Gastroesophageal sphincter (tissue), 4 donors: ENCODE results near the gene FAR2. TPM values are rescaled to one million over a fixed set of nuclear protein-coding genes. Genes with fewer than 3 reads are reported as not detected.

ENCODE experiments used
- ATAC-seq: fragments of 150-250 bp; one replicate; pipeline ENCODE4 v1.9.1; 2016; ENCODE audit warnings: mild to moderate bottlenecking, moderate library complexity
- H3K27ac ChIP-seq, 4 donors: fragments of 200-600 bp; sonication (generic) in 3 of 4; 1 replicate in 3 of 4; 2 replicates in 1 of 4; pipeline ENCODE4 v1.5.1; 2016 to 2019
- H3K27me3 ChIP-seq: fragments of 200-600 bp; sonication (generic); one replicate; pipeline ENCODE4 v1.5.1; 2019
- H3K36me3 ChIP-seq, 2 donors: fragments of 200-600 bp; sonication (generic); one replicate each; pipeline ENCODE4 v1.5.1; 2019; ENCODE audit warnings: control low read depth in 1 of 2
- H3K4me1 ChIP-seq, 3 donors: fragments of 200-600 bp; sonication (generic); 1 replicate in 2 of 3; 2 replicates in 1 of 3; pipeline ENCODE4 v1.5.1; 2016 to 2019; ENCODE audit warnings: control low read depth in 2 of 3
- H3K4me3 ChIP-seq, 2 donors: fragments of 200-600 bp; sonication (generic); one replicate each; pipeline ENCODE4 v1.5.1; 2019; ENCODE audit warnings: mild to moderate bottlenecking in 1 of 2, moderate library complexity in 1 of 2
- H3K9me3 ChIP-seq, 3 donors: fragments of 200-600 bp; sonication (generic); one replicate each; pipeline ENCODE4 v1.5.1; 2017 to 2019; ENCODE audit warnings: control low read depth in 2 of 3
- EP300 ChIP-seq: sonication (generic); formaldehyde crosslinking; IDR thresholded peaks from one replicate; pipeline ENCODE4 v1.6.1; 2017; ENCODE audit warnings: antibody characterized with exemption, mild to moderate bottlenecking
- POLR2A ChIP-seq, 2 donors: fragments of 450-650 bp; IDR thresholded peaks; one replicate each; pipeline ENCODE4 v1.6.1; 2017; ENCODE audit warnings: antibody characterized with exemption in 2 of 2, mild to moderate bottlenecking in 2 of 2, moderate library complexity in 1 of 2
- POLR2AphosphoS5 ChIP-seq: sonication (generic); formaldehyde crosslinking; IDR thresholded peaks from one replicate; pipeline ENCODE4 v1.6.1; 2017; ENCODE audit warnings: antibody characterized with exemption
- WGBS, 2 donors: methylation state at CpG; one replicate each; pipeline ENCODE4 v1.1.5; 2018; ENCODE audit warnings: low coverage in 1 of 2; 5-methylcytosine and 5-hydroxymethylcytosine counted together
- total RNA-seq, 4 donors: library from RNA; depleted of rRNA; stranded (reverse); fragments of >200 nt; gene quantifications; one replicate each; pipeline ENCODE4 v1.1.0, GENCODE V29; 2016
- TF ChIP-seq, protein P1 (sequence below), 4 experiments: fragments of 200-600 bp in 2 of 4; fragments of 450-650 bp in 2 of 4; sonication (generic) in 1 of 4; IDR thresholded peaks; one replicate each; pipeline ENCODE4 v1.5.1; 2017 to 2019; ENCODE audit warnings: antibody characterized with exemption in 4 of 4, mild to moderate bottlenecking in 2 of 4, moderate library complexity in 2 of 4

Gene FAR2
- total RNA-seq, 4 donors from 2014 or later = 8.8 to 15.8 (median 11.9) TPM

DNA sequence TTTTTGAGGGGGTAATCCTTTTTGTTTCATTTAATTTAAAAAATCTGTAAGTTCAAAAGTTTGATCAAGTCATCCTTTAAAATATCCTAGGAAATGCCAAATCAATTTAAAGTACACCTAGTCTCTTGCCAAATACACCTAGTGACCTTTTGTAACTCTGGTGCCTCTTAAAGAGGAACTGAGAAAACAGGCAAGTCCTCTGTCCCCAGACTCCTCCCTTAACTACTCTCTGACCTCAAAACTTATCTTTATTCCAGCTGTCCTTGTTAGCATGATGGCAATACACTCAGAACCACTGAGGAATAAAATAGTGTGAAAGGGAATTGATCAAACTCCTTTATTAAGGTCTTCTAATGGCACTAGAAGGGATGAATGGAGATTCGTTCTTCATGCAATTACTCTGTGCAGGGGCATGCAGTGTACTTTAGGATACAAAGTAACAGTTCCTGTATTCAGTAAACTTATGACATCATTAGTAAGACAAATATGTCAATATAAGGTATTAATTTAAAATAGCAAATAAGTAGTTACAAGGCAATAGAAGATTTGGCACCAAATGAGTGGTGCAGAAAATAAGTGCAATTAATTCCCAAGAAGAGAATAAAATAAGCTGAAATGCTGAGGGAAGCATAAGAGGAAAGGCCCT, 3.3 kb downstream of the FAR2 start:
- Histone ChIP-seq H3K27ac (peak overlapping the region in 1 of 4 donors; percentile 20), H3K36me3 (no peaks in the 10 kb centered on the region), H3K9me3 (no peaks in the 10 kb centered on the region), H3K4me1 (peaks cover 0 to 33% (median 6%) of the 10 kb centered on the region in 3 donors), H3K4me3 (no peak overlapping the region), H3K27me3 (no peaks in the 10 kb centered on the region)
- TF ChIP-seq POLR2A (IDR thresholded peaks at IDR 0.05) = no peak
- TF ChIP-seq, protein P1, sequence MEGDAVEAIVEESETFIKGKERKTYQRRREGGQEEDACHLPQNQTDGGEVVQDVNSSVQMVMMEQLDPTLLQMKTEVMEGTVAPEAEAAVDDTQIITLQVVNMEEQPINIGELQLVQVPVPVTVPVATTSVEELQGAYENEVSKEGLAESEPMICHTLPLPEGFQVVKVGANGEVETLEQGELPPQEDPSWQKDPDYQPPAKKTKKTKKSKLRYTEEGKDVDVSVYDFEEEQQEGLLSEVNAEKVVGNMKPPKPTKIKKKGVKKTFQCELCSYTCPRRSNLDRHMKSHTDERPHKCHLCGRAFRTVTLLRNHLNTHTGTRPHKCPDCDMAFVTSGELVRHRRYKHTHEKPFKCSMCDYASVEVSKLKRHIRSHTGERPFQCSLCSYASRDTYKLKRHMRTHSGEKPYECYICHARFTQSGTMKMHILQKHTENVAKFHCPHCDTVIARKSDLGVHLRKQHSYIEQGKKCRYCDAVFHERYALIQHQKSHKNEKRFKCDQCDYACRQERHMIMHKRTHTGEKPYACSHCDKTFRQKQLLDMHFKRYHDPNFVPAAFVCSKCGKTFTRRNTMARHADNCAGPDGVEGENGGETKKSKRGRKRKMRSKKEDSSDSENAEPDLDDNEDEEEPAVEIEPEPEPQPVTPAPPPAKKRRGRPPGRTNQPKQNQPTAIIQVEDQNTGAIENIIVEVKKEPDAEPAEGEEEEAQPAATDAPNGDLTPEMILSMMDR (IDR thresholded peaks at IDR 0.05) = no peak
- TF ChIP-seq POLR2AphosphoS5 = no peak
- TF ChIP-seq EP300 = no peak
- WGBS, 2 donors = 36 to 63% methylated on average over 1 of the region's 1 CpG
- no peak for ATAC-seq

DNA sequence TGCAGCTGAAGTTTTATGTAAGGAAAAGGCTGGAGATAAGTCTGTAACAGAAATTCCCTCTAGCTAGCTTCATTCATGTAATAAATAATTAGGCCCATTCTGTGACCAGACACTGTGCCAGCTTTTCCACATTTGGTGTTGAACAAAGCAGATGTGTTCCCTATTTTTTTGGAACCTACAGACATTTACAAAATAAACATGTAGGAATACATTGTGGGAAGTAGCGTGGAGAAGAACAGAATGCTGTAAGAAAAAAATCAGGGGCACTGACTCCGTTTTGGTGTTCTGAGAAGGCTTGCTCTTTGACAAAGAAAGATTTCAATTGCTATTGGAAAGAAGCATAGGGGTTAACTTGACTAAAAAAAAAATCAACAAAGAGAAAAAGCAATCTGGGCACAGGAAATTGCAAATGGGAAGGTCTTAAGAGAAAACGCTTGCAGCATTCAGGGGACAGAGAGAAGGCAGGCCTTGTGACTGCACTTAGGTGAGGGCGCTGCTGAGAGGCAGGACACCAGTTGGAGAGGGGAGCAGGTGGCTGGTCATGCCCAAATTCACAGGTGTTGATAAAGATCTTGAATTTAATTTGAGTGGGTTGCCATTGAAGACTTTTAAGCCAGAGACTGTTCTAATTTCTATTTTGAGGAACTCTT, 4.0 kb downstream of the FAR2 start:
- peak overlapping the region in 2 of 4 donors; percentile 3 to 20 for H3K27ac ChIP-seq
- 20 to 65% methylated on average over 2 to 4 of the region's 4 CpGs for WGBS, 2 donors
- H3K27me3 ChIP-seq = no peaks in the 10 kb centered on the region
- no peaks in the 10 kb centered on the region for H3K36me3 ChIP-seq
- no peak overlapping the region for H3K4me3 ChIP-seq
- TF ChIP-seq, protein P1 (IDR thresholded peaks at IDR 0.05) = no peak
- TF ChIP-seq POLR2AphosphoS5 (no peak), POLR2A (IDR thresholded peaks at IDR 0.05) (no peak), EP300 (no peak)
- no peak for ATAC-seq
- H3K9me3 ChIP-seq = no peaks in the 10 kb centered on the region
- H3K4me1 ChIP-seq = peaks cover 0 to 32% (median 6%) of the 10 kb centered on the region in 3 donors

DNA sequence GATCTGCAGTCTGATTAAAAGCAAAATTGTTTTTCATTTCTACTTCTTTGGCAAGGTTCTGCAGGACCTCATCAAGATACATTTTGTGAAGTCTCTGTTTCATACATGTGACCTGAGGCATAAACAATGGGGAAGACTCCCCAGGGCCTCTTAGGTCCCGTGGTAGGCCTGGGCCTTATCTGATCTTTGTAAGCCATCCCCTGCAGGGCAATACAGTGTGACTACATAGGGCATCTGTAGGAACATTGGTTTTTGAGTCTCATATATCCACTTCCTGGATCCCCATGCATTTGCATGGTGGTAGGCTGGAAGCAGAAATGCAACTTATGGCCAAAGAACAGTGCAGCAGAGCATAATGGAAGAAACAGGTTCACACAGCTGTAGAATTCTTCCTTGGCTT, 6.0 kb downstream of the FAR2 start:
- 60 to 67% methylated on average over 1 of the region's 1 CpG for whole genome bisulfite sequencing, 2 donors

DNA sequence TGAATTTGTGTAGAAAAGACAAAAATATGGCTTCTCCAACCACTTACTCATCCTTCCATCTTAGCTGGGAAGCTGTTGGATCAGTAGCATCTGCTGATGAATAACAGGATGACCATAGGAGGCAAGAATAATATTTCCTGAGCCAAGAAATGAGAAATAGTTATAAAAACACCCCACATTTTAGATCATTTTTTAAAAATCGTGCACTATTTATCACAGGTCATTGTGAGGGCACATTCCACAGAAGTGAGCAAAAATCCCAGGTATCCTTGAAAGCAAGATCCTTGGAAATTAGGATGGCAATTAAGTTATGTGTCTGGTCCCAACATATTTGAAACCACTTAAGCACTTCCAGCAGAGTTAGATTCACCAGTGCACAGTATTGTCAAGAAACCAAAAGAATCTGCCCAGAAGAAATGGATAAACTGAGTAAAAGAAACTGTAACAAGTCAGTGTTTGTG, 8.4 kb downstream of the FAR2 start:
- no peak overlapping the region for H3K4me3 ChIP-seq

More for the DNA sequence above, 6.0 kb downstream of the FAR2 start:
- H3K4me1 ChIP-seq = peaks cover 0 to 24% (median 6%) of the 10 kb centered on the region in 3 donors
- no peak overlapping the region for H3K4me3 ChIP-seq
- no peak overlapping the region for H3K27ac ChIP-seq
- H3K9me3 ChIP-seq = no peaks in the 10 kb centered on the region
- no peak for ATAC-seq
- no peaks in the 10 kb centered on the region for H3K36me3 ChIP-seq
- TF ChIP-seq, protein P1 (IDR thresholded peaks at IDR 0.05) = no peak
- TF ChIP-seq POLR2A (IDR thresholded peaks at IDR 0.05) (no peak), EP300 (no peak), POLR2AphosphoS5 (no peak)
- no peaks in the 10 kb centered on the region for H3K27me3 ChIP-seq

More for the DNA sequence above, 8.4 kb downstream of the FAR2 start:
- no peaks in the 10 kb centered on the region for H3K36me3 ChIP-seq
- H3K27me3 ChIP-seq = no peaks in the 10 kb centered on the region
- no peaks in the 10 kb centered on the region for H3K9me3 ChIP-seq
- WGBS, 2 donors = 0 to 17% methylated on average over 1 of the region's 1 CpG
- no peak overlapping the region for H3K27ac ChIP-seq
- H3K4me1 ChIP-seq = peaks cover 0 to 20% (median 6%) of the 10 kb centered on the region in 3 donors
- TF ChIP-seq, protein P1 (IDR thresholded peaks at IDR 0.05) = no peak
- TF ChIP-seq EP300 (no peak), POLR2A (IDR thresholded peaks at IDR 0.05) (no peak), POLR2AphosphoS5 (no peak)
- ATAC-seq = no peak
